Stimulated activated CD8-positive, alpha-beta memory T cell treated with anti-CD3 and anti-CD28 coated beads, Interleukin-7, amount 100 ng/mL, for 1 hour (primary cell): ENCODE results near the gene DSP.

ENCODE experiments used
- DNase-seq, 2 donors: peaks; one replicate each; pipeline ENCODE4 v3.0.0-alpha.2; 2020; ENCODE audit warnings: low read depth in 2 of 2

The DSP gene, protein sequence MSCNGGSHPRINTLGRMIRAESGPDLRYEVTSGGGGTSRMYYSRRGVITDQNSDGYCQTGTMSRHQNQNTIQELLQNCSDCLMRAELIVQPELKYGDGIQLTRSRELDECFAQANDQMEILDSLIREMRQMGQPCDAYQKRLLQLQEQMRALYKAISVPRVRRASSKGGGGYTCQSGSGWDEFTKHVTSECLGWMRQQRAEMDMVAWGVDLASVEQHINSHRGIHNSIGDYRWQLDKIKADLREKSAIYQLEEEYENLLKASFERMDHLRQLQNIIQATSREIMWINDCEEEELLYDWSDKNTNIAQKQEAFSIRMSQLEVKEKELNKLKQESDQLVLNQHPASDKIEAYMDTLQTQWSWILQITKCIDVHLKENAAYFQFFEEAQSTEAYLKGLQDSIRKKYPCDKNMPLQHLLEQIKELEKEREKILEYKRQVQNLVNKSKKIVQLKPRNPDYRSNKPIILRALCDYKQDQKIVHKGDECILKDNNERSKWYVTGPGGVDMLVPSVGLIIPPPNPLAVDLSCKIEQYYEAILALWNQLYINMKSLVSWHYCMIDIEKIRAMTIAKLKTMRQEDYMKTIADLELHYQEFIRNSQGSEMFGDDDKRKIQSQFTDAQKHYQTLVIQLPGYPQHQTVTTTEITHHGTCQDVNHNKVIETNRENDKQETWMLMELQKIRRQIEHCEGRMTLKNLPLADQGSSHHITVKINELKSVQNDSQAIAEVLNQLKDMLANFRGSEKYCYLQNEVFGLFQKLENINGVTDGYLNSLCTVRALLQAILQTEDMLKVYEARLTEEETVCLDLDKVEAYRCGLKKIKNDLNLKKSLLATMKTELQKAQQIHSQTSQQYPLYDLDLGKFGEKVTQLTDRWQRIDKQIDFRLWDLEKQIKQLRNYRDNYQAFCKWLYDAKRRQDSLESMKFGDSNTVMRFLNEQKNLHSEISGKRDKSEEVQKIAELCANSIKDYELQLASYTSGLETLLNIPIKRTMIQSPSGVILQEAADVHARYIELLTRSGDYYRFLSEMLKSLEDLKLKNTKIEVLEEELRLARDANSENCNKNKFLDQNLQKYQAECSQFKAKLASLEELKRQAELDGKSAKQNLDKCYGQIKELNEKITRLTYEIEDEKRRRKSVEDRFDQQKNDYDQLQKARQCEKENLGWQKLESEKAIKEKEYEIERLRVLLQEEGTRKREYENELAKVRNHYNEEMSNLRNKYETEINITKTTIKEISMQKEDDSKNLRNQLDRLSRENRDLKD (N-terminal part only)

DNA sequence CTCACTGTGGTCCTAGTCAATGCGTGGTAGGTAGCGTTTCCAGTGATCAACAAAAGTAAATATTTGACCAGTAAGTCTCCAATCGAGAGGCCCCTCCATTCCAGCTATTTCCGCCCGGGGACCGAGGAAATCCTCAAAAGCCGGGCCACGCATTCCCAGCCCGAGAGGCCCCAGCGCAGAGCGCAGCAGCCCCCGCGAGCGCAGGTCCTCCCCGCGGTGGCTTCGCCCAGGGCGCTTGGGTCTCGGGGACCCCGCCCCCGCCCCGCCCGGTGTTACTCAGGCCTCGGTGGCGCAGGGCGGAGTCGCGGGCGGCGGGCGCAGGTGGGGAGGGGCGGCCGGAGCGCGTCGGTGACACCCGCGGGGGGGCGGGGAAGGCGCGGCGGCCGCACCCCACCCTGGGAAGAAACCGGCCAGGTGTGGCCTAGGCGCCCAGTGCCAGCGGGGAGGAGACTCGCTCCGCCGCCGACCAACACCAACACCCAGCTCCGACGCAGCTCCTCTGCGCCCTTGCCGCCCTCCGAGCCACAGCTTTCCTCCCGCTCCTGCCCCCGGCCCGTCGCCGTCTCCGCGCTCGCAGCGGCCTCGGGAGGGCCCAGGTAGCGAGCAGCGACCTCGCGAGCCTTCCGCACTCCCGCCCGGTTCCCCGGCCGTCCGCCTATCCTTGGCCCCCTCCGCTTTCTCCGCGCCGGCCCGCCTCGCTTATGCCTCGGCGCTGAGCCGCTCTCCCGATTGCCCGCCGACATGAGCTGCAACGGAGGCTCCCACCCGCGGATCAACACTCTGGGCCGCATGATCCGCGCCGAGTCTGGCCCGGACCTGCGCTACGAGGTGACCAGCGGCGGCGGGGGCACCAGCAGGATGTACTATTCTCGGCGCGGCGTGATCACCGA lies at the start of gene DSP:
Gene DSP, plus strand, starts transcription at position 497 of the 890 bp plus-strand sequence. Its CDS starts 245 bp downstream, at position 742.
- no peak for DNase-seq

DNA sequence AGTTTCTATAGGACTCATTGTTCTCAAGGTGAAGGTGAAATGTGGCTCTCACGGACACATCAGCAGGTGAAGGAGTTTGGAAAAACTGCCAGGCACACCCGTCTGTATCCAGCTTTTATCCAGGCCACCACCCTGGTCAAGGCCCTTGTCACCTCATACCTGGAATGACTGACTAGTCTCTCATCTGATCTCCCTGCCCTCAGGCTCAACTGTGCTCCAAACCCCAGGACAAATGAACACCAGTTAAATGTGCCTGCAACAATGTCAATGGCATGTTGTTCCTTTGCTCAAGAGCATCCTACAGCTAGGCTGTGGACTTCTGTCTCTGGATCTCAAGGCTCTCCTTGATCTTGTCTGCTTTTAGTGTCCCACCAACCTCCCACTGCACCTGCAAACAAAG lies 47.6 kb upstream of the DSP start:
- no peak for DNase-seq

DNA sequence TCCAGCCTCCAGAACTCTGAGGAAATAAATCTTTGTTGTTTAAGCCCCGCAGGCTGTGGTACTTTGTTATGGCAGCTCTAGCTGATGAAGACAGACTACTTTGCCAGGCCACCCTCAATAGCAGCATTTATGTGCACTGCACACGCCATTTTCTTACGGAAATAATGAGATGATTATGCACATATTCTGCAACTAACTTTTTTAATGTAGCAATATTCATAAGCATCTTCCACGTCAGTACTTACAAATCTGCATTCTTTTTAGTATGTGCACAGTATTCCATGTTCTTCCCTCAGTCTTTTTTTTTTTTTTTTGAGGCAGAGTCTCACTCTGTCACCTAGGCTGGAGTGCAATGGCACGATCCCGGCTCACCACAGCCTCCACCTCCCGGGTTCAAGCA lies 46.8 kb upstream of the DSP start:
- no peak for DNase-seq

DNA sequence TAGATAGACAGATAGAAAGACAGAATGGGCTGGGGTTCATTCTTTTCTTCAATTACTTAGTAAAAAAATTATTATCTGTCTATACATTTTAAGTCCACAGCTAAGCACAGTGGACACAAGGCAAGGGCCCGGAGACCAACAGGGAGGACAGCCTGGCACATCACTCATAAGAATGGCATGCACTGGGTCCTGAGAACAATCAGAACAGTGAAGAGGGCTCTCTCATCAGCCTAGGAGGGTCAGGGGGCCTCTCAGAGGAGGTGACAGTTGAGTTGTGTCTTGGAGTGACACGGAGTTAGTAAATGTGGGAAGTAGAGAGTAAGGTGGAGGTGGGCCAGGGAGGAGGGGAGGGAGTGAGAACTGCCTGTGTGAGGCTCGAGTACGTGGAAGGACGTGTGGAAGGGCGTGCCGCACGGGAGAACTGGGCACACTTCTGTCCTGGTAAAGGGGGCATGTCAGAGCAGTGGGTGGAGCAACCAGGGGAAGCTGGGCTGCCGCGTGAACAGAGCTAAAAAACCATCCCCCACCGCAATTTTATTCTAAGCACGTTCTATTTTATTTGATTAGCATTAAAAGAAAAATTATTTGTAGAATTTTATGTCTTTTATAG lies 45.1 kb upstream of the DSP start:
- no peak for DNase-seq

DNA sequence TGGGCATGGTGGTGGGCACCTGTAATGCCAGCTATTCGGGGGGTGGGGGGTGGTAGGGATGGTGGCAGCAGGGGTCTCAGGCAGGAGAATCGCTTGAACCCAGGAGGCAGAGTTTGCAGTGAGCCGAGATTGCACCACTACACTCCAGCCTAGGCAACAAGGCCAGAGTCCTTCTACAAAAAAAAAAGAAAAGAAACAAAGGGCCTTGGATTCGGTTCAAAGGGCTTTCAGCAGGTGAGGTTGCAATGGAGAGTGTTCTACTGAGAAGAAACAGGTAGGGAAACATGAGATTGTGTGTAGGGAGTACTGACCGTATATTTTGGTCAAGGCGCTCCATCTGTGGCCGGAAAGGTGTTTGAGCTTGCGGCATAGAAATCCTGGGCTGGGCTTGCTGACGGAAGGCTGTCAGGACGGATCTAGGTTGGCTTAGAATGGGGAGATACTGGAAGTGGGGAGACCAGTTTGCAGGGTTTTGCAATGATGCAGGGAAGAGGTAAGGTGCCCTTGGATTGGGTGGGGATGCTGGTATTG lies 40.7 kb upstream of the DSP start:
- DNase-seq: no peak

DNA sequence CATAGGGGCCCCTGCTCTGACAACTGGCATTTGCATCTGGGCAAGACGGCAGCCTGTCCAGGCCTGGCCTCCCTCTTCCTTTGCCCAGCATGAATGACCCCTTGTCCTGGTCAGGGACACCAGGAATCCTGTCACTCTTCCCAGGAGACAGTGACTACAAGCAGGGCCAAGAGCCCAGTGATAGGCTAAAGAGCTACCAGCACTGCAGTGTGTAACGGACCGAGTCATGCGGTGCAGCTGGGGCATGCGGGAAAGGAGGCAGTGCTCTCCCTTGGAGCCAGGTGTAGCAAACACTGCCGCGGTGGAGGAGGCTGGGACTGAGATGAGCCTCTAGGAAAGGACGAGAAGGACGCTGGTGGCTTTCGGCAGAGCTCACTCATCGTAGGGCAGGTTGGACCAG lies 38.7 kb upstream of the DSP start:
- no peak for DNase-seq

DNA sequence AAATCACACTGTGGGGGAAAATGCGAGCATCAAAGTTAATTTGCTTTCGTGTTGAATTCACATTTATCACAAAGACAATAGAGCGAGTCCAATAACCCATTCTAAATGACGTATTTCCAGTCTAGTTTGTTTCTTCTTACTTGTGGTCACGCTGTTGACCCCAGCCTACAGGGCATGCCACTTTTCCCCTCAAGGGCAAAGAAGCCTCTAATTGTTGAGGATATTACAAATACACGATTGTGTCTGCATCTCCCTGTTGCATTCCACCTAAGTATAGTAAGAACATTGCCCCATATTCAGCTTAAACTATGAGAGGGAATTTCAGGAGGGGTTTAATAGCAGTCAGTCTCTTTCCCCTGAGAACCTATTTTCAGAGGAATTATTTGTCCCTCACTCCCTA lies 37.4 kb upstream of the DSP start:
- DNase-seq: no peak

DNA sequence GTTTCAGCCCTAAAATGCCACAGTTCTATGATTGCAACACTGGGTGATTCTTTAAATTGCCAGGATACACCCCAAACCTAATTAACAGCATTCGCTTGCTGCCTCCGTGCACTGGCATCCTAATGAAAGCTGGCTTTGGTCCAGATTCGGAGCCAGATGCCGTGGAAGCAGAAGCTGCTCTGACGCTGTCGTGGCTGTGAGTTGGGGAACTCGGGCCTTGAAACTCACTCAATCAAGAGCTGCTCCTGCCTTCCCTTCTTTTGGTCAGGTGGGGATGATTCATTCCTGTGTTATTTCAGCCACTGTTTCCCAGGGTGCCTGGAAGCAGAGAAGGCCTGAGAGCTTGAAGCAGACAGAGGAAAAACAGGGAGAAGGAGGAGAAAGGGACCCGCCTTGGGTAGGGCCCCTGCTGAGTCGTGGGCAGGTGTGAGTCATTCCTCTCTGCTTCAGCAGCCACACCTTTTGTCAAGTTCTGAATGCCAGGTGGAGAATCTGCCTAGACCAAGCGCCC lies 36.2 kb upstream of the DSP start:
- no peak for DNase-seq

DNA sequence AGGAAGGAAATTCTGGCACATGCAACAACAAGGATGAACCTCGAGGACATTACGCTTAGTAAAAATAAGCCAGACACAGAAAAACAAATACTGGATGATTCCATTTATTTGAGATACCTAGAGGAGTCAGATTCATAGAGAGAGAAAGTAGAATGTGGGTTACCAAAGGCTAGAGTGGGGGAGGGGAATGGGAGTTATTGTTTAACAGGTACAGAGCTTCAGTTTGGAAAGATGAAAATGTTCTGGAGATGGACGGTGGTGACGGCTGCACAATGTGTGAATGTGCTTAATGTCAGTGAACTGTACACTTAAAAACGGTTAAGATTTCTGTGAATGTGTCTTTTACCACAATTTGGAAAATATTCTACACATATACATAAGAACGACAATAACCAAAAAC lies 33.9 kb upstream of the DSP start:
- no peak for DNase-seq

DNA sequence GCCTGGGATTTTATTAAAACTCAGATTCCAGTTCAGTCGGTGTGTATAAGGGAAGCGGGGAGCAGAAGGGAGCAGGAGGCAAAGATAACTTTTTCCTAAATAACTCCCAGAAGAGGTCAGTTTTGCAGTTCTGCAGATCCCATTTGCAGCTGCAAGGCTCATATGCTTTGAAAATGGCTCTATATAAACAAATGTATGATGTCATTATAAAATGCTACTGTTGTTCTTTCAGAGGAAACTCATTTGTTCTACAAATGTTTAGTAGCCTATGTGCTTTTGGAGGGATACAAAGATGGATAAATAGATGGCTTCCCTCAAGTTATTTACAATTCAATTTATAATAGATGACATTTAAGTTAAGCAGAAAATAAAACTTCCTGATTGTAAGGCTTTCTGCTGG lies 29.2 kb upstream of the DSP start:
- DNase-seq: no peak

DNA sequence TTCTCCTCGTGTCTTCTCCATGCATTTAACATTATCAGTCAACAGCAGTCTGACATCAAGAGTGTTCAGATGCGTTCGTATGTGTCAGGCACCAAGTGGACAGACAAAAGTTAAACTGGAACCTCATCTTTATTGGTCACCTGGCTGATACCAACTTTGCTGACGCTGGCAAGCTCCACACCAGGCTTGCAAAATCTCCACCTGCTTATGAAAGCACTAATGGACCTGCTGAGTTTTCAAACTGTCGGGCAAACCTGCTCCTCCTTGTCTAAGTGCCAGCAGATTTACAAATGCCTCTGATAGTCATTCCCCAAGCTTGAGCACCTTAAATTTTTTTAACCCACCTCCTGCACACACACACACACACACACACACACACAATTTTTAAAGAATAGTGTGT lies 27.9 kb upstream of the DSP start:
- DNase-seq: no peak

DNA sequence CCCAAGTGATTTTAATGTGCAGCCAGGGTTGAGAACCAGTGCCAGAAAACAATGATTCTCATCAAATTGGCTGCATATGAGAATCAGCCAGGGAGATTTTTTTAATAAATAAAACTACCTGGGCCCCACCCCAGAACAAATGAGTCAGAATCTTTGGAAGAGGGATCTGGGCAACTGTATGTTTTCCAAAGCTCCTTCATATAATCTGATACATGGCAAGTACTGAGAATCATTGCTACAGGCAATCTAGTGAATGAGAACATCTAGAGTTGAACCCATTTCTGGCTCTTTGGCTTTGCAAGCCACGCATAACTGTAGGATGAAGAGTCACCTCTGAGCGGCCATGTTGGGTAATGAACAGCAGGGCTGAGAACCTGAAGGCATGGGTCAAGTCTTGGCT lies 26.1 kb upstream of the DSP start:
- no peak for DNase-seq

DNA sequence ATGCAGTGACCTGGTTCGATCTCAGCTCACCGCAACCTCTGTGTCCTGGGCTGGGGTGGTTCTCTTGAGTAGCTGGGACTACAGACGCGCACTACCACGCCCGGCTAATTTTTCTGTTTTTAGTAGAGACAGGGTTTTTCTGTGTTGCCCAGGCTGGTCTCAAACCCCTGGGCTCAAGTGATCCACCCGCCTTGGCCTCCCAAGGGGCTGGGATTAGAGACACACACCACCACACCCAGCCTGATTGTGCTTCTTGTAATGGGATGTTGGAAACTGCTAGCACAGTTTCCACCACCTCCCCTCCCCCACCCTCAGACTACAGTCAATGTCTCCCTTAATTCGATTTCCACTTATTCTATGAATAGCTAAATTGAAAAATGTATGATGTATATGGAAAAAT lies 22.6 kb upstream of the DSP start:
- no peak for DNase-seq

DNA sequence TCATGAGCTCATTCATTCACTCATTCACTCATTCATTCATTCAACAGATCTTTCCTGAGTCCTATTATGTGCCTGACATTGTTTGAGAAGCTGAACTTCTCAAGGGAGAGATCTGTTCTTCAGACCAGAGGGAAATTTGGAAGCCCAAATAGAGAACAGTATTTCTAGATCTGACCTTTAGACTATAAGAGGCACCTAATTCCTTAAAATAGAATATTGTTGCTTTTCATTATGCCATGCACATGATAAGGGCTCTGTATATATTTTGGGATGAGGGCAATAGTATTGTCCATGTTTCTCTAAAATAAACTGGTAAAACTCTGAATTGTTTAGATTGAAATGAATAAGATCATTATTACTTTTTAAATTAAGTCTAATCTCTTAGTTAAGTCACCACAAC lies 18.6 kb upstream of the DSP start:
- no peak for DNase-seq

DNA sequence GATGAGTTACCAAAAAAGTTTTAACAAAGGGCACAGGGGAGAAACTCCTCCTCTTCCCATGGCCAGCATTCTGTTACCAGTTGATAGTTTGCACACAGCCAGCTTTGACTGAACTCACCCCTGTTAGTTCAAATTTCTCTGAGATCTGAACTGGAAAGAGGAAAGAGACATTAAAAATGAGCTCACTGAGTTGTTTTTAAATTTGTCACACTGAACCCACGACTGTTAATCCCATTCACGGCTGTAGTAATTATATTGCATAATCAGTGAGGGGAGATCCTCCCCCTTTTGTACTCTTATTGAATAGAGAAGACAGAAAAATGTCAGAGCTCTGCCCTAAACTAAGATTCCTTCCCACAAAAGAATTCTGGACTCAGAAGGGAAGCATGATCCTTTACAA lies 17.5 kb upstream of the DSP start:
- DNase-seq: no peak

DNA sequence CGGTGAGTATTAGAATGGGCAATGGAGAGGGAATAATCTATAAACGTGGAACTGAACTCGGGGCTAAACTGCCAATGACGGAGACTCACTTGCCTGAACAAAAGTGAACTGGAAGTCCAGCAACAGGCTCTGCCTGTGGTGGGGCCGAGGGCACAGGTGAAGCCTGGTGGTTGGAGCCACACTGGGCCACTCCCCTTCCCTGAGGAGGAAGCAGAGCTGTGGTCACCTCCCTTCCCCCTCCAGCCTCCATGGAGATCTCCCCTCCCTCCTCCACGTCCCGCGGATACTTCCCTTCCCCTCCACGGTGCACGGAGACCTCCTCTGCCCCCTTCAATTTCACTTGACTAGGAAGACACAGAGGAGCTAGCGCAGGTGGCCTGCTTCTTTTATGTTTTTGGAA lies 14.7 kb upstream of the DSP start:
- DNase-seq: no peak

DNA sequence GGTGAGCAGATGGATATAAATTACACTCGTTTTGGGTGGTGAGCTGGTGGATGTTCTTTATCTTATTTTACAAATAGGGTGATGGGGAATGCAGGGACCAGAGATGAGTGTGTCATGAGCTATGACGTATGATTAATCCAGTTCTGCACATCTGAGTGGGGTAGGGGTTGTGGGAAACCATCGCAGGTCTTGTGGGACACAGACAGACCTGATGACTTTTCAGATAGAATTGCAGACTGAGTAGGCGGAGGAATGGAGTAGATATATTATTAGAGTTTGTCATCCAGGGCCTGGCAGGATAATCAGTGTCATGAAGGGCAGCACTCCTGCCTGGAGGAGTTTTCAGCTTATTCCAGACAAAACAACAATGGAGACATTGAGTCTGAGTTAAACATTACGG lies 12.9 kb upstream of the DSP start:
- no peak for DNase-seq

DNA sequence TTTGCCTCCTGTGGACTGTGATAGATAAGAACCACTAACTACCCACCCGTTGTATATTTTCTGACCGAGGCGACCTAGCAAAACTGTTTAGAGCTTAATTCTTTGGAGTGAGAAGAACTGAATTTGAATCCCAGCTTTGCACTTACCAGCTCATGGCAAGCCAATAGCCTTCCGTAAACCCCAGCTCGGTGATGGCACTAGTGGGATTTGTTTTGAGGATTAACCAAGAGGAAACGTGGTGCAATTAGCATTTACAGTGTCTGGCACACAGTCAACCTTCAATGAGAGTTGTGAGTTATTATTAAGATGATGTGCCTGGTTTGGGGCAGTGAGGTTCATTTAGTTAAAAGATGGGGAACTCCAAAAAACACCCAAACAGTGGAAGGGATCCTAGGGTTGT lies 12.3 kb upstream of the DSP start:
- DNase-seq: no peak

DNA sequence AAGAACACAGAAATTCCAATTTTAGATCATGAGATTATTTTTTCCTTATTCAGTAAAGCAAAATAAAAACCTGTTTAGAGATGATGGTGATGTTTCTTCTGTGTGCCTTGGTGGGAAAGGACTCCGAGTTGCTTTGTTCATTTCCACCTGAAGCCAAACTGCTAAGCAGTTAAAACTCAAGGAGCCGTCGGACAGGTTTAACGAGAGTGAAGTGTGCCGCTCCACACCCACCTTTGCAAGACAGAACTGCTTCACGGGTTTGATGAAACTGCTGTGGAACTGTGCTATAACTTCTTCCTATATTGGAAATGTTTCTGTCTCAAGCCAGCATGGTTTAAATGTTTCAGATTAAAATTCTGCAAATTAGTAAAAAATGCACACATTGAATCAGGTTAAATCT lies 9.2 kb upstream of the DSP start:
- no peak for DNase-seq

DNA sequence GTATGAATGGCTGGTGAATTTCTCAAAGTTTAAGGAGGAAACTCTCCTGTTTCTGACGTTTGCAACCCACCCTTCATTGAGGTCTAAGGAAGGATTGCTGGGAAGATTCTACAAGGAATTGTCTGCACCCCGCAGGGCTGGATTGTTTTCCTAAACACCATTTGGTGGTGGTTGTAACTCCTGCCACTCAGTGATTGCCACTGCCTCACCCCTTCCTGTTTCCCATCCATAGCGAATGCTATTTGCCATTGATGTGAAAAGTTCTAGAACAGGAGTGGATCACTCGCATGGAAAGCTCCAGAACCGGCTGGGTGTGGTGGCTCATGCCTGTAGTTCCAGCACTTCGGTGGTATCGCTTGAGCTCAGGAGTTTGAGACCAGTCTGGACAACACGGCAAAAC lies 8.7 kb upstream of the DSP start:
- no peak for DNase-seq
